MCF 10A (cell line): ENCODE measurements around the gene MOV10L1. TPM values are rescaled to one million over a fixed set of nuclear protein-coding genes. Genes with fewer than 3 reads are reported as not detected.

Experiments used
- BruUV-seq: library from RNA; stranded (reverse); fragments of 400-500 nt; replicated peaks from 2 replicates; lab custom pipeline; 2021; lab: Mats Ljungman, UMichigan
- CTCF ChIA-PET: fragments of 300-600 bp; sonication (Branson Sonifier 250); formaldehyde crosslinking; extraction: SDS; loops from one replicate; lab custom pipeline; 2021; ENCODE audit warnings: antibody characterized with exemption, inconsistent platforms; lab: Yijun Ruan, JAX
- POLR2A ChIA-PET: fragments of 300-600, 350-650 bp; sonication (Branson Sonifier 250); formaldehyde crosslinking; extraction: SDS; loops from one replicate; lab custom pipeline; 2020; ENCODE audit warnings: antibody characterized with exemption, inconsistent platforms; lab: Yijun Ruan, JAX
- DNase-seq: peaks from one replicate; pipeline ENCODE4 v3.0.0-alpha.2; 2018; ENCODE audit not compliant: unreplicated experiment
- H3K27ac Mint-ChIP-seq: one replicate; pipeline ENCODE4 v1.8.0; 2022; ENCODE audit warnings: mild to moderate bottlenecking, low read depth, mixed read lengths; ENCODE audit not compliant: unreplicated experiment
- H3K27me3 Mint-ChIP-seq: one replicate; pipeline ENCODE4 v1.8.0; 2022; ENCODE audit warnings: mixed read lengths; ENCODE audit not compliant: insufficient read depth, unreplicated experiment
- H3K36me3 Mint-ChIP-seq: one replicate; pipeline ENCODE4 v1.8.0; 2022; ENCODE audit warnings: mild to moderate bottlenecking, moderate library complexity, mixed read lengths; ENCODE audit not compliant: insufficient read depth, unreplicated experiment
- H3K4me1 Mint-ChIP-seq: one replicate; pipeline ENCODE4 v1.8.0; 2022; ENCODE audit warnings: mixed read lengths; ENCODE audit not compliant: insufficient read depth, unreplicated experiment
- H3K4me3 Mint-ChIP-seq: one replicate; pipeline ENCODE4 v1.8.0; 2022; ENCODE audit warnings: mild to moderate bottlenecking, moderate library complexity, mixed read lengths; ENCODE audit not compliant: unreplicated experiment
- H3K9me3 Mint-ChIP-seq: one replicate; pipeline ENCODE4 v1.8.0; 2022; ENCODE audit warnings: mixed read lengths; ENCODE audit not compliant: unreplicated experiment
- intact Hi-C: fragments of 100-400 bp; cut with micrococcal nuclease; formaldehyde crosslinking; loops from 2 replicates; pipeline ENCODE4 v1.14.1; 2022
- total RNA-seq: library from RNA; stranded (reverse); gene quantifications from 2 replicates; pipeline ENCODE4 v1.2.3, GENCODE V29; 2022
- TF ChIP-seq, protein P1 (sequence below): fragments of 200-600 bp; IDR thresholded peaks from one replicate; pipeline ENCODE4 v1.8.0; 2022; ENCODE audit warnings: antibody characterized with exemption, mild to moderate bottlenecking; ENCODE audit not compliant: unreplicated experiment

MOV10L1 gene
- total RNA-seq, 1 experiment from 2014 or later = not detected

DNA sequence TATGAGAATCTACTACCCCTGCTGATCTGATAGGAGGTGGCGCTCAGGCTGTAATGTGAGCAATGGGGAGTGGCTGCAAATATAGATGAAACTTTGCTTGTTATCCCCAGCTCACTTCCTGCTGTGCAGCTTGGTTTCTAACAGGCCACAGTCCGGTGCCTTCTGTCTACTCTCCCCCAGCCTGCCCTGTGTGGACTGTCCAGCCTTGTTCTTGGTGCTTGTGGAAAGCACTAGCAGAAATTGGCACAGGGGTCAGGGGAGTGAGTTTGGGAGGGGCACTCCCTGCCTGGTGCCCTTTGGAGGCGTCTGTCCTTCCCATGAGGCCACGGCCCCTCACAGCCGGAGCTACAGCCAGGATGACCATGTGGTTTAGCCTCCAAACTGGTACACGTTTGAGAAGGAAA, 14.3 kb downstream of the MOV10L1 start:
- CTCF ChIA-PET = interaction anchor here (1.5 kb wide), 2 partner anchors 11 to 38 kb away, joined by 3 to 7 read pairs; no protein-coding TSS in a partner anchor
- no peak for DNase-seq
- no peaks in the 10 kb centered on the region for H3K9me3 Mint-ChIP-seq
- no peaks in the 10 kb centered on the region for H3K4me1 Mint-ChIP-seq
- POLR2A ChIA-PET = interaction anchor here (0.6 kb wide), 2 partner anchors 44 to 137 kb away, joined by 3 to 4 read pairs; no protein-coding TSS in a partner anchor
- TF ChIP-seq, protein P1, sequence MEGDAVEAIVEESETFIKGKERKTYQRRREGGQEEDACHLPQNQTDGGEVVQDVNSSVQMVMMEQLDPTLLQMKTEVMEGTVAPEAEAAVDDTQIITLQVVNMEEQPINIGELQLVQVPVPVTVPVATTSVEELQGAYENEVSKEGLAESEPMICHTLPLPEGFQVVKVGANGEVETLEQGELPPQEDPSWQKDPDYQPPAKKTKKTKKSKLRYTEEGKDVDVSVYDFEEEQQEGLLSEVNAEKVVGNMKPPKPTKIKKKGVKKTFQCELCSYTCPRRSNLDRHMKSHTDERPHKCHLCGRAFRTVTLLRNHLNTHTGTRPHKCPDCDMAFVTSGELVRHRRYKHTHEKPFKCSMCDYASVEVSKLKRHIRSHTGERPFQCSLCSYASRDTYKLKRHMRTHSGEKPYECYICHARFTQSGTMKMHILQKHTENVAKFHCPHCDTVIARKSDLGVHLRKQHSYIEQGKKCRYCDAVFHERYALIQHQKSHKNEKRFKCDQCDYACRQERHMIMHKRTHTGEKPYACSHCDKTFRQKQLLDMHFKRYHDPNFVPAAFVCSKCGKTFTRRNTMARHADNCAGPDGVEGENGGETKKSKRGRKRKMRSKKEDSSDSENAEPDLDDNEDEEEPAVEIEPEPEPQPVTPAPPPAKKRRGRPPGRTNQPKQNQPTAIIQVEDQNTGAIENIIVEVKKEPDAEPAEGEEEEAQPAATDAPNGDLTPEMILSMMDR = no peak
- no TSS peak for BruUV-seq
- H3K27me3 Mint-ChIP-seq = no peaks in the 10 kb centered on the region
- no peak overlapping the region for H3K27ac Mint-ChIP-seq
- intact Hi-C loops = no loop called here
- H3K36me3 Mint-ChIP-seq = no peaks in the 10 kb centered on the region
- H3K4me3 Mint-ChIP-seq = no peak overlapping the region

DNA sequence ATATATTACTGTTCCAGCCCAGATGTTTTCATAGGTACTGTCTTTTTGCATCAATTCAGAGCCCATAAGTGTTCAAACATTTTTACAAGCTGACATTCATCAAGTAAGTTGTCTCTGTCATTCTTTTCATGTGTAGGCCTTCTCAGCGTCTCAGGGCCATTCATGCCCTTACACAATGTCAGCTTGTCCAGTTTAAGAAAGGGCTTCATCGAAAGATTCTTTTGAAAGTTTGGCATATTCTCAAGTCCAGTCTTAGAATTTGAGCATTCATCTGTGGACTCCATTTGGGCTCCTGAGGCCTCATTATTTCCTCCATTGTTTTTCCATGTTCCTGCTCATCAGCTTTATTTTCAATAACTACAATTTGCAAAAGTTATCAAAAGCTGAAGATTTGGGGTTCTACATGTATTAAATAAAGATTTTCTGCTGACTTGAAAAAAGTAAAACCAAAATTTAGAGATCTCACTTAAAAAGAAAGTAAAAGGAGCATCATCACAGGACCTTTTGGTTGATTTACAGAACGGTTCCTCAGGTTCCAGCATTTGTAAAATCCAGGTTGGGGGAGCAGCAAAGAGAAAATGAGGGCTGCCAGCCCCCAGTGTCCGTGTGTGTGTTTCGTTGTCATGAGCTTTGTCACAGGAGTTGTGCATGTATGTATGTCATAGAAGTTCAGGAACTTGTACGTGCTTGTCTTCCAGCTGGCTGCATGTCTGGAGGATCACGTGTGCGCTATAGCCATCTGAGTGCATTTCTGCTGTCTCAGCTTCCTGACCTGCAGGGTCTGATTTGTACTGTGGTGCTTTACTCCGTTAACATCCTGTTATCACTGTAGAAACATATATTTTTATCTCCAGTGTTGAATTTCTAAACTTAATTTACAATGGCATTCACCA, 15.6 kb downstream of the MOV10L1 start:
- POLR2A ChIA-PET = interaction anchor here (0.6 to 1.7 kb wide), 4 partner anchors 9 to 135 kb away, joined by 3 read pairs; partner anchors contain the start of gene MLC1

DNA sequence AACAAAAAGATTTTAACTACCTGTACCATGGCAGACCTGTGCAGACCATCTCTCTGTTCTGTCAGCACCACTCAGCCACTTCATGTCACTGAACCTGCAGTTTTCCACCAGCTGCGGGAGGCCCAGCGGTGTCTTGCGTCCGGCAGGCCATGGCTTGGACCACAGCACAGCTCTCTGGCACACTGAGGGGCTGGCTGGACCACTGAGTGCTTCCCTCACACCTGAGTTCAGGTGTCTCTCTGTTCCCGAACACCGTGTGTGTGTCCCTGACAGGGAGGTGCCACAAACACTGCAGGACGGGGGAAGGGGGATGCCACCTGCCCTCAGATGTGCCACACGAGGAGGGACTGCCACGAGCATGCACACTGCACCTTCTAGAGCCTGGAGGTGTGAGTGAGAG, 17.7 kb downstream of the MOV10L1 start:
- Mint-ChIP-seq H3K27ac (no peak overlapping the region), H3K4me3 (no peak overlapping the region), H3K27me3 (no peaks in the 10 kb centered on the region), H3K4me1 (no peaks in the 10 kb centered on the region), H3K9me3 (no peaks in the 10 kb centered on the region), H3K36me3 (no peaks in the 10 kb centered on the region)
- BruUV-seq = no TSS peak
- no peak for DNase-seq
- TF ChIP-seq, protein P1 = no peak
- POLR2A ChIA-PET = no interaction called here
- intact Hi-C loops = no loop called here
- CTCF ChIA-PET = interaction anchor here (0.6 kb wide), 1 partner anchor 123 kb away, joined by 3 read pairs; no protein-coding TSS in a partner anchor

More for the DNA sequence above, 15.6 kb downstream of the MOV10L1 start:
- Mint-ChIP-seq H3K4me1 (no peaks in the 10 kb centered on the region), H3K4me3 (no peak overlapping the region), H3K27ac (no peak overlapping the region), H3K9me3 (no peaks in the 10 kb centered on the region), H3K36me3 (no peaks in the 10 kb centered on the region), H3K27me3 (no peaks in the 10 kb centered on the region)
- BruUV-seq = no TSS peak
- TF ChIP-seq, protein P1 = no peak
- CTCF ChIA-PET = interaction anchor here (0.7 kb wide), 1 partner anchor 40 kb away, joined by 3 read pairs; no protein-coding TSS in a partner anchor
- intact Hi-C loops = no loop called here
- no peak for DNase-seq

DNA sequence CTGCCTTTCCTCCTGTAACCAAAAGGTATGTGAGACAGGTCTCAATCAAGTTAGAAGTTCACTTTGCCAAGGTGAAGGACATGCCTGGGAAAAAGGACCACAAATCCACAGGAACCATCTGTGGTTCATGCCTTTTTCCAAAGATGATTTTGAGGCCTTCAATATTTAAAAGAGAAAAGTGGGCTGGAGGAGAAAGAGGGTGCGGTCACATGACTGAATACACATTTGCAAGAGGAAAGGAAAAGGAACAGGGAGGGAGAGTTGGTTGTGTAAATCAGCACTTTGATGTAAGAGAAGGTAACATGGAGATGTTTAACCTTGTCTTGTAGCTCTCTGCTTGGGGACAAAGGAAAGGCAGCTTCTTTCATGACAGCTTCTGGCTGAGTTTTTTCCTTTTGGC, 21.2 kb downstream of the MOV10L1 start:
- H3K27ac Mint-ChIP-seq = no peak overlapping the region
- H3K27me3 Mint-ChIP-seq = no peaks in the 10 kb centered on the region
- intact Hi-C loops = no loop called here
- BruUV-seq = no TSS peak
- no peaks in the 10 kb centered on the region for H3K4me1 Mint-ChIP-seq
- H3K4me3 Mint-ChIP-seq = no peak overlapping the region
- TF ChIP-seq, protein P1 = no peak
- CTCF ChIA-PET = interaction anchor here (0.7 kb wide), 1 partner anchor 36 kb away, joined by 5 read pairs; no protein-coding TSS in a partner anchor
- DNase-seq = no peak
- POLR2A ChIA-PET = no interaction called here
- H3K36me3 Mint-ChIP-seq = no peaks in the 10 kb centered on the region
- no peaks in the 10 kb centered on the region for H3K9me3 Mint-ChIP-seq
